Measurements from ENCODE around the gene RABGAP1L. TPM values are rescaled to one million over a fixed set of nuclear protein-coding genes. Genes with fewer than 3 reads are reported as not detected.

Gene RABGAP1L
- polyA plus RNA-seq, 1 donor (not counting 4 experiments of a cell fraction or from before 2014, with no cell fraction given): 24.2 TPM

GRCh38 chr1:174135211-174135610 is 24.1 kb upstream of the RABGAP1L start:
- Histone ChIP-seq H3K4me3 (ENCODE audit: control insufficient read depth in 2 of 3, extremely low read depth in 1 of 3, insufficient read depth in 2 of 3, low read depth in 1 of 3, low read length in 3 of 3) (no peak overlapping the region), H3K9me1 (ENCODE audit: control insufficient read depth, extremely low read depth, insufficient read depth, low read length) (no peaks in the 10 kb centered on the region), H3K9me3 (ENCODE audit: control insufficient read depth, low read depth, low read length) (no peaks in the 10 kb centered on the region), H3K4me2 (ENCODE audit: control insufficient read depth, extremely low read depth, insufficient read depth, low read depth, low read length) (no peak overlapping the region), H3K36me3 (ENCODE audit: control insufficient read depth in 2 of 2, extremely low read depth in 1 of 2, insufficient read depth in 2 of 2, low read length in 2 of 2) (no peaks in the 10 kb centered on the region), H3K4me1 (ENCODE audit: control insufficient read depth, extremely low read depth, insufficient read depth, low read length) (no peaks in the 10 kb centered on the region), H3K79me2 (ENCODE audit: control insufficient read depth, insufficient read depth, low read length) (no peaks in the 10 kb centered on the region), H3K27ac (ENCODE audit: control insufficient read depth, insufficient read depth, low read length) (no peak overlapping the region), H2AFZ (ENCODE audit: control insufficient read depth, low read length) (no peak overlapping the region), H3K9ac (ENCODE audit: control insufficient read depth, extremely low read depth, insufficient read depth, low read length) (no peak overlapping the region), H4K20me1 (ENCODE audit: control insufficient read depth, extremely low read depth, insufficient read depth, low read length) (no peaks in the 10 kb centered on the region), H3K27me3 (ENCODE audit: control insufficient read depth, extremely low read depth, insufficient read depth, low read length) (no peaks in the 10 kb centered on the region)
- TF ChIP-seq EZH2 (IDR thresholded peaks at IDR 0.05; ENCODE audit: low read length) (no peak), CTCF (optimal IDR thresholded peaks at IDR 0.05 in 1 of 3, IDR thresholded peaks at IDR 0.05 in 1 of 3, conservative IDR thresholded peaks at IDR 0.05 in 1 of 3; ENCODE audit: extremely low read depth in 1 of 3, insufficient read depth in 2 of 3, low read length in 3 of 3) (no peak)
- DNase-seq (ENCODE audit: low read depth, low spot score): no peak
- dilution Hi-C loops (cut with MboI; ENCODE audit: extremely low pct_ligation_motif_present, low sequenced_read_pairs): no loop called here
- no peak for FAIRE-seq

DNA sequence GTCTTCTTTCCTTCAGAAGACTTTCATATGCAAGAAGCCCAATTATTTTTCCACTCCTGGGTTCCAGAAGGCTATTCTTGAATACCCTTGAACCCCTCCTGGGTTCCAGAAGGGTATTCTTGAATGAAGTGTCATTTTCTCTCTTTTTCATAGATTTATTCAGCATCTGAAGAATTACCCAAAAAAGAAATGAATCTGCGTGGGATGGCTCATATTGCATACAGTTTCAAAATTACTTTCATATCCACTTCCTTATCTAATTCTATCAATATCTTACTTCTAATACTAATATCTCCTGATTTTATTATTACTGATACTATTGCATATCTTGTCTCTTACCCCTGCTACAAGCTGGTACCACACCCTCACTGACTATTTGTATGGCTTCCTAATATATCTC is 22.6 kb upstream of the RABGAP1L start:
- H3K79me2 ChIP-seq (ENCODE audit: control insufficient read depth, insufficient read depth, low read length): no peaks in the 10 kb centered on the region
- no peaks in the 10 kb centered on the region for H3K4me1 ChIP-seq (ENCODE audit: control insufficient read depth, extremely low read depth, insufficient read depth, low read length)
- H4K20me1 ChIP-seq (ENCODE audit: control insufficient read depth, extremely low read depth, insufficient read depth, low read length): no peaks in the 10 kb centered on the region
- H3K27ac ChIP-seq (ENCODE audit: control insufficient read depth, insufficient read depth, low read length): no peak overlapping the region
- no peak overlapping the region for H3K4me3 ChIP-seq (ENCODE audit: control insufficient read depth in 2 of 3, extremely low read depth in 1 of 3, insufficient read depth in 2 of 3, low read depth in 1 of 3, low read length in 3 of 3)
- H3K9ac ChIP-seq (ENCODE audit: control insufficient read depth, extremely low read depth, insufficient read depth, low read length): no peak overlapping the region
- TF ChIP-seq CTCF (optimal IDR thresholded peaks at IDR 0.05 in 1 of 3, IDR thresholded peaks at IDR 0.05 in 1 of 3, conservative IDR thresholded peaks at IDR 0.05 in 1 of 3; ENCODE audit: extremely low read depth in 1 of 3, insufficient read depth in 2 of 3, low read length in 3 of 3) (no peak), EZH2 (IDR thresholded peaks at IDR 0.05; ENCODE audit: low read length) (no peak)
- dilution Hi-C loops (cut with MboI; ENCODE audit: extremely low pct_ligation_motif_present, low sequenced_read_pairs): no loop called here
- H3K9me3 ChIP-seq (ENCODE audit: control insufficient read depth, low read depth, low read length): no peaks in the 10 kb centered on the region
- no peaks in the 10 kb centered on the region for H3K9me1 ChIP-seq (ENCODE audit: control insufficient read depth, extremely low read depth, insufficient read depth, low read length)
- FAIRE-seq (no peak), DNase-seq (ENCODE audit: low read depth, low spot score) (no peak)
- H3K4me2 ChIP-seq (ENCODE audit: control insufficient read depth, extremely low read depth, insufficient read depth, low read depth, low read length): no peak overlapping the region
- H2AFZ ChIP-seq (ENCODE audit: control insufficient read depth, low read length): no peak overlapping the region
- no peaks in the 10 kb centered on the region for H3K36me3 ChIP-seq (ENCODE audit: control insufficient read depth in 2 of 2, extremely low read depth in 1 of 2, insufficient read depth in 2 of 2, low read length in 2 of 2)
- H3K27me3 ChIP-seq (ENCODE audit: control insufficient read depth, extremely low read depth, insufficient read depth, low read length): no peaks in the 10 kb centered on the region

All from keratinocyte (primary cell).